Fibroblast of lung (primary cell): ENCODE data around the gene ING5.

Experiments
- EZH2 ChIP-seq: IDR thresholded peaks from 2 replicates; pipeline ENCODE4 v1.5.1; 2012; ENCODE audit warnings: low read length, control low read depth, mild to moderate bottlenecking; ENCODE audit errors: missing control alignments
- TF ChIP-seq, protein P1 (sequence below), 2 donors: IDR thresholded peaks in 1 of 2; conservative IDR thresholded peaks in 1 of 2; 1 replicate in 1 of 2; 2 replicates in 1 of 2; pipeline ENCODE4 v1.5.1; 2011 to 2012; ENCODE audit warnings: low read length in 2 of 2, control low read depth in 1 of 2, inconsistent platforms in 1 of 2, low read depth in 1 of 2, mild to moderate bottlenecking in 1 of 2

GRCh38 chr2:241690202-241690717 lies 11.6 kb upstream of the ING5 start:
- TF ChIP-seq, protein P1, sequence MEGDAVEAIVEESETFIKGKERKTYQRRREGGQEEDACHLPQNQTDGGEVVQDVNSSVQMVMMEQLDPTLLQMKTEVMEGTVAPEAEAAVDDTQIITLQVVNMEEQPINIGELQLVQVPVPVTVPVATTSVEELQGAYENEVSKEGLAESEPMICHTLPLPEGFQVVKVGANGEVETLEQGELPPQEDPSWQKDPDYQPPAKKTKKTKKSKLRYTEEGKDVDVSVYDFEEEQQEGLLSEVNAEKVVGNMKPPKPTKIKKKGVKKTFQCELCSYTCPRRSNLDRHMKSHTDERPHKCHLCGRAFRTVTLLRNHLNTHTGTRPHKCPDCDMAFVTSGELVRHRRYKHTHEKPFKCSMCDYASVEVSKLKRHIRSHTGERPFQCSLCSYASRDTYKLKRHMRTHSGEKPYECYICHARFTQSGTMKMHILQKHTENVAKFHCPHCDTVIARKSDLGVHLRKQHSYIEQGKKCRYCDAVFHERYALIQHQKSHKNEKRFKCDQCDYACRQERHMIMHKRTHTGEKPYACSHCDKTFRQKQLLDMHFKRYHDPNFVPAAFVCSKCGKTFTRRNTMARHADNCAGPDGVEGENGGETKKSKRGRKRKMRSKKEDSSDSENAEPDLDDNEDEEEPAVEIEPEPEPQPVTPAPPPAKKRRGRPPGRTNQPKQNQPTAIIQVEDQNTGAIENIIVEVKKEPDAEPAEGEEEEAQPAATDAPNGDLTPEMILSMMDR (conservative IDR thresholded peaks at IDR 0.05 in 1 of 2, IDR thresholded peaks at IDR 0.05 in 1 of 2; ENCODE audit: low read depth in 1 of 2, low read length in 2 of 2) = no peak
- TF ChIP-seq EZH2 = no peak
